ENCODE results near the gene PLD3. TPM values are rescaled to one million over a fixed set of nuclear protein-coding genes. Genes with fewer than 3 reads are reported as not detected.

The PLD3 gene
- total and polyA plus RNA-seq, 2 experiments from 2014 or later, result 181 to 490 TPM

DNA sequence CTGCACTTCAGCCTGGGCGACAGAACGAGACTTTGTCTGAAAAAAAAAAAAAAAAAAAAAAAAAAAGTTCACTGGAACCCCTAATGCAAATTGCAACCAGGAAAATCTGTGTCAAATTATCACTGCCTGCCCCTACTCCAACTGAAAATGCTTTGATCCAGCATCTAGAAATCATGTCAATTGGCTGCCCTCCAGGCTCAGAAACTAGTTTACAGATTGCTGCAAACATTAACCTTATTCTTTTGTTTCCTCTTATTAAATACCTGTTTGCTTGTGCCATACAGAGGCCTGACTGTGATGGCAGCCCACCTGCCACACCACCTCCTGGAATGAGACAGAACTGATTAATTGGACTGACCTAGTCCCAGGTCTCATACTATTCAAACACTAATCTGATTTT is 44.7 kb upstream of the PLD3 start (continued):
- TF ChIP-seq, protein P1, sequence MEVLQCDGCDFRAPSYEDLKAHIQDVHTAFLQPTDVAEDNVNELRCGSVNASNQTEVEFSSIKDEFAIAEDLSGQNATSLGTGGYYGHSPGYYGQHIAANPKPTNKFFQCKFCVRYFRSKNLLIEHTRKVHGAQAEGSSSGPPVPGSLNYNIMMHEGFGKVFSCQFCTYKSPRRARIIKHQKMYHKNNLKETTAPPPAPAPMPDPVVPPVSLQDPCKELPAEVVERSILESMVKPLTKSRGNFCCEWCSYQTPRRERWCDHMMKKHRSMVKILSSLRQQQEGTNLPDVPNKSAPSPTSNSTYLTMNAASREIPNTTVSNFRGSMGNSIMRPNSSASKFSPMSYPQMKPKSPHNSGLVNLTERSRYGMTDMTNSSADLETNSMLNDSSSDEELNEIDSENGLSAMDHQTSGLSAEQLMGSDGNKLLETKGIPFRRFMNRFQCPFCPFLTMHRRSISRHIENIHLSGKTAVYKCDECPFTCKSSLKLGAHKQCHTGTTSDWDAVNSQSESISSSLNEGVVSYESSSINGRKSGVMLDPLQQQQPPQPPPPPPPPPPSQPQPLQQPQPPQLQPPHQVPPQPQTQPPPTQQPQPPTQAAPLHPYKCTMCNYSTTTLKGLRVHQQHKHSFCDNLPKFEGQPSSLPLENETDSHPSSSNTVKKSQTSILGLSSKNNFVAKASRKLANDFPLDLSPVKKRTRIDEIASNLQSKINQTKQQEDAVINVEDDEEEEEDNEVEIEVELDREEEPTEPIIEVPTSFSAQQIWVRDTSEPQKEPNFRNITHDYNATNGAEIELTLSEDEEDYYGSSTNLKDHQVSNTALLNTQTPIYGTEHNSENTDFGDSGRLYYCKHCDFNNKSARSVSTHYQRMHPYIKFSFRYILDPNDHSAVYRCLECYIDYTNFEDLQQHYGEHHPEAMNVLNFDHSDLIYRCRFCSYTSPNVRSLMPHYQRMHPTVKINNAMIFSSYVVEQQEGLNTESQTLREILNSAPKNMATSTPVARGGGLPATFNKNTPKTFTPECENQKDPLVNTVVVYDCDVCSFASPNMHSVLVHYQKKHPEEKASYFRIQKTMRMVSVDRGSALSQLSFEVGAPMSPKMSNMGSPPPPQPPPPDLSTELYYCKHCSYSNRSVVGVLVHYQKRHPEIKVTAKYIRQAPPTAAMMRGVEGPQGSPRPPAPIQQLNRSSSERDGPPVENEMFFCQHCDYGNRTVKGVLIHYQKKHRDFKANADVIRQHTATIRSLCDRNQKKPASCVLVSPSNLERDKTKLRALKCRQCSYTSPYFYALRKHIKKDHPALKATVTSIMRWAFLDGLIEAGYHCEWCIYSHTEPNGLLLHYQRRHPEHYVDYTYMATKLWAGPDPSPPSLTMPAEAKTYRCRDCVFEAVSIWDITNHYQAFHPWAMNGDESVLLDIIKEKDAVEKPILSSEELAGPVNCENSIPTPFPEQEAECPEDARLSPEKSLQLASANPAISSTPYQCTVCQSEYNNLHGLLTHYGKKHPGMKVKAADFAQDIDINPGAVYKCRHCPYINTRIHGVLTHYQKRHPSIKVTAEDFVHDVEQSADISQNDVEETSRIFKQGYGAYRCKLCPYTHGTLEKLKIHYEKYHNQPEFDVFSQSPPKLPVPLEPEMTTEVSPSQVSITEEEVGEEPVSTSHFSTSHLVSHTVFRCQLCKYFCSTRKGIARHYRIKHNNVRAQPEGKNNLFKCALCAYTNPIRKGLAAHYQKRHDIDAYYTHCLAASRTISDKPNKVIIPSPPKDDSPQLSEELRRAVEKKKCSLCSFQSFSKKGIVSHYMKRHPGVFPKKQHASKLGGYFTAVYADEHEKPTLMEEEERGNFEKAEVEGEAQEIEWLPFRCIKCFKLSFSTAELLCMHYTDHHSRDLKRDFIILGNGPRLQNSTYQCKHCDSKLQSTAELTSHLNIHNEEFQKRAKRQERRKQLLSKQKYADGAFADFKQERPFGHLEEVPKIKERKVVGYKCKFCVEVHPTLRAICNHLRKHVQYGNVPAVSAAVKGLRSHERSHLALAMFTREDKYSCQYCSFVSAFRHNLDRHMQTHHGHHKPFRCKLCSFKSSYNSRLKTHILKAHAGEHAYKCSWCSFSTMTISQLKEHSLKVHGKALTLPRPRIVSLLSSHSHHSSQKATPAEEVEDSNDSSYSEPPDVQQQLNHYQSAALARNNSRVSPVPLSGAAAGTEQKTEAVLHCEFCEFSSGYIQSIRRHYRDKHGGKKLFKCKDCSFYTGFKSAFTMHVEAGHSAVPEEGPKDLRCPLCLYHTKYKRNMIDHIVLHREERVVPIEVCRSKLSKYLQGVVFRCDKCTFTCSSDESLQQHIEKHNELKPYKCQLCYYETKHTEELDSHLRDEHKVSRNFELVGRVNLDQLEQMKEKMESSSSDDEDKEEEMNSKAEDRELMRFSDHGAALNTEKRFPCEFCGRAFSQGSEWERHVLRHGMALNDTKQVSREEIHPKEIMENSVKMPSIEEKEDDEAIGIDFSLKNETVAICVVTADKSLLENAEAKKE (CRISPR knock-in tag; IDR thresholded peaks at IDR 0.05), result no peak
- TF ChIP-seq STAT1 (IDR thresholded peaks at IDR 0.05; ENCODE audit: unreplicated experiment) (no peak), JUNB (IDR thresholded peaks at IDR 0.05; ENCODE audit: unreplicated experiment) (no peak), REST (IDR thresholded peaks at IDR 0.05; ENCODE audit: unreplicated experiment) (no peak)

DNA sequence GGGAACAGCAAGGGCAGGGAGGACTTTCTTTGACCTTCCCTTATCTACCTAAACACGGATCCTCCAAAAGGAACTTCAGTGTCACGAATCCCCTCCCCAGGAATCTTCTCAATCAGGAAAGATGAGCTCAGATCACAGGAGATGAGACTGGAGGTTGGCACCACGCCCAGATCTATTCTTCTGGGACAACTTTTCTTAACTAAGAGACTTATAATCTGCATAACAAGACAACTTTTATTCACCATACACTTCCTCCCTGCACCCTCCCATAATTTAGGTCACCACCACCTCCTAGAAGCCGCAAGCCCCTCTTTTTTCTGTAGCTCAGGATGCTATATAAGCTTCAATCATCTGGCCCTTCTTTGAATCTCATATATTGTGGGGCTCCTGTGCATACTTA is 44.2 kb upstream of the PLD3 start:
- ATAC-seq, result no peak
- no peak overlapping the region for H2AFZ ChIP-seq
- Mint-ChIP-seq H3K27me3 (ENCODE audit: insufficient read depth, low read depth, poor library complexity) (no peaks in the 10 kb centered on the region), H3K9me3 (no peaks in the 10 kb centered on the region), H3K4me1 (peaks cover 9% of the 10 kb centered on the region; the same call in 2 of the 3 replicates), H3K4me3 (no peak overlapping the region), H3K27ac (no peak overlapping the region), H3K36me3 (ENCODE audit: low read depth) (no peaks in the 10 kb centered on the region)
- no peaks in the 10 kb centered on the region for H3K79me2 ChIP-seq (replicated peaks; ENCODE audit: insufficient read depth)
- TF ChIP-seq STAT1 (IDR thresholded peaks at IDR 0.05; ENCODE audit: unreplicated experiment), result no peak
- no peak for TF ChIP-seq ETS1 (IDR thresholded peaks at IDR 0.05)
- TF ChIP-seq EZH2 (IDR thresholded peaks at IDR 0.05; ENCODE audit: low read depth, unreplicated experiment), result no peak
- TF ChIP-seq NANOG (IDR thresholded peaks at IDR 0.05; ENCODE audit: borderline replicate concordance), result no peak
- H3K4me3 ChIP-seq, result no peak overlapping the region
- H3K27ac ChIP-seq (ENCODE audit: low read depth), result no peak overlapping the region
- H3K36me3 ChIP-seq (ENCODE audit: insufficient read depth), result no peaks in the 10 kb centered on the region
- H4K20me1 ChIP-seq (replicated peaks; ENCODE audit: insufficient read depth), result no peaks in the 10 kb centered on the region
- DNase-seq (ENCODE audit: low spot score), result no peak
- H3K4me1 ChIP-seq (ENCODE audit: insufficient read depth), result 0 out of 2 replicates have a peak, but pooled peaks cover 7% of the 10 kb centered on the region
- H3K9me2 ChIP-seq (ENCODE audit: insufficient read depth), result no peaks in the 10 kb centered on the region
- no peaks in the 10 kb centered on the region for H3F3A ChIP-seq (replicated peaks; ENCODE audit: low read depth)
- H3K4me2 ChIP-seq, result no peak overlapping the region
- no peaks in the 10 kb centered on the region for H3K27me3 ChIP-seq (ENCODE audit: insufficient read depth)
